ENCODE measurements around the gene IGF1R. TPM values are rescaled to one million over a fixed set of nuclear protein-coding genes. Genes with fewer than 3 reads are reported as not detected.

The IGF1R gene
- total RNA-seq, 4 donors from 2014 or later: 49.4 to 239 (median 109) TPM

DNA sequence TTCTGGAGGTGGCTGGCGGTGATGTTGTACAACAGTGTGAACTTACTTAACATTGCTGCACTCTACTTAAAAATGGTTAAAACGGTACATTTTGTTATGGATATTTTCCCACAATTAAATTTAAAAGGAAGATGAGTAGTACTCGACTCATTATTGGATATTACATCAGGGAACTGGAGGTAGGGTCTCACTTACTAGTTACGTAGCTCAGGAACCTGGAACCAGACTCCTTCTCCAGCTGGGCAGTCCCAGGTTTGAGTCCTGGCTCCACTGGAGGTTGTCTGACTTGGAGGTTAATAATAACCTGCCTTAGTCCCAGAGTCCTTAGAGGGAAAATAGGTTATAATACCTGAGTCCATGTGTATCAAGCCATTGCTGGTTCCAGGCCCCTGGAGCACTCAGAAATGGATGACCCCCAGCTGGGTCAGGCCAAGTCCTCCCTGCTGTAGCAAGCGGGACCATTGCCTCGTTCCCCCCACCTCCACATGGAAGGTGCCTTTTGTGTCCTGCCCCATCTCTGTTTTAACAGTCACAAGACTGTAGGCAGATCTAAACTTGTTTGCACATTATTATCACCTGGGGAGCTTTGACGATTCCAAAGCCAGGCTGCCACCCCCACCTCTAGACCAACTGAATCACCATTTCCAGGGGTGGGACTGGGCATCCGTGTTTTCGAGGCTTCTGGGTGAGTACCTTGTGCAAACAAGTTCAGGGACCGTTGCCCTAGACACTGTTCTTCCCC, 126.6 kb downstream of the IGF1R start:
- H3K27ac ChIP-seq: no peak overlapping the region

DNA sequence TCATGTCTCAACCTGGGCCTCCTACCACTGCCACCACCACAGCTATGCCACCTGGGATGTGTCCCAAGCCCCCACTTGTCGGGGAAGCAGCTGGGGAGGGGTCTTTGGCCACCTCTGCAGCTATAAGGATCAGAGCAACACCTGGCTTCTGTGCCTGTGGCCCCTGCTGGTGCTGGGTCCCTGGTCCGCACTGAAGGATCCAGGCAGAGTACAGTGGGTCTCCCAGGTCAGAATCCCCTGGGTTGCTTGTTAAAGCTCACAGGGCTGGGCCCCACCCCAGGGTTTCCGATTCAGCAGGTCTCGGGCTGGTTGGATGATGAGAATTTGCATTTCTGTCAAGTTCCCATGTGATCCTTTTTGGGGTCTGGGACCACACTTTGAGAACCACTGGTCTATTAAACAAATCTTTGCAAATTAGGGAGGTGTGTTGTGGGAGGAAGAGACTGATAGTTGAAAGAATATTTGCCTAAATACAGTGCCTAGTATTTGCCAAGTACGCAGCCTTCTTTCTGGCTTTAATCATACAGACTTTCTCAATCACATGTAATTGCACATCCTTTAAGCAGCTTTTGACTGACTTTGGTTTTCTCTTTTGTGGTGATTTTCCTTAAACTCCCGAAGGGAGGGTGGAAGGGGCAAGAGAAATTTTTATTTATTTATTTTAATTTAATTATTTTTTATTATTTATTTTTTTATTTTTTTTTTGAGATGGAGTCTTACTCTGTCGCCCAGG, 127.3 kb downstream of the IGF1R start:
- Histone ChIP-seq H3K4me1 (peaks cover 7 to 48% (median 14%) of the 10 kb centered on the region in 4 donors), H3K27ac (no peak overlapping the region), H3K4me3 (no peak overlapping the region), H3K9me3 (no peaks in the 10 kb centered on the region), H3K27me3 (no peaks in the 10 kb centered on the region), H3K36me3 (no peaks in the 10 kb centered on the region)
- WGBS, 2 donors (ENCODE audit: low coverage in 1 of 2): 75 to 79% methylated on average over 2 to 7 of the region's 7 CpGs
- no peak for TF ChIP-seq EP300 (IDR thresholded peaks at IDR 0.05; ENCODE audit: low read depth)
- DNase-seq: no peak
- in situ Hi-C loops (cut with MboI; ENCODE audit: low pct_ligation_motif_present in 1 of 4, low pct_unique_long_range_greater_than_20kb in 1 of 4, low sequenced_read_pairs in 3 of 4): loop anchor here in 2 of 4 donors (25.0 kb wide), 1 partner anchor 287 kb away; no protein-coding TSS in a partner anchor
- intact Hi-C loops (cut with DNase I; ENCODE audit: low total_unique reads): no loop called here

More for the DNA sequence above, 126.6 kb downstream of the IGF1R start:
- H3K36me3 ChIP-seq: no peaks in the 10 kb centered on the region
- WGBS, 2 donors (ENCODE audit: low coverage in 1 of 2): 80 to 84% methylated on average over 4 to 10 of the region's 10 CpGs
- H3K4me3 ChIP-seq: no peak overlapping the region
- no peak for DNase-seq
- TF ChIP-seq POLR2AphosphoS5 (IDR thresholded peaks at IDR 0.05) (no peak), EP300 (IDR thresholded peaks at IDR 0.05; ENCODE audit: low read depth) (no peak), POLR2A (IDR thresholded peaks at IDR 0.05) (no peak)
- TF ChIP-seq, protein P1, sequence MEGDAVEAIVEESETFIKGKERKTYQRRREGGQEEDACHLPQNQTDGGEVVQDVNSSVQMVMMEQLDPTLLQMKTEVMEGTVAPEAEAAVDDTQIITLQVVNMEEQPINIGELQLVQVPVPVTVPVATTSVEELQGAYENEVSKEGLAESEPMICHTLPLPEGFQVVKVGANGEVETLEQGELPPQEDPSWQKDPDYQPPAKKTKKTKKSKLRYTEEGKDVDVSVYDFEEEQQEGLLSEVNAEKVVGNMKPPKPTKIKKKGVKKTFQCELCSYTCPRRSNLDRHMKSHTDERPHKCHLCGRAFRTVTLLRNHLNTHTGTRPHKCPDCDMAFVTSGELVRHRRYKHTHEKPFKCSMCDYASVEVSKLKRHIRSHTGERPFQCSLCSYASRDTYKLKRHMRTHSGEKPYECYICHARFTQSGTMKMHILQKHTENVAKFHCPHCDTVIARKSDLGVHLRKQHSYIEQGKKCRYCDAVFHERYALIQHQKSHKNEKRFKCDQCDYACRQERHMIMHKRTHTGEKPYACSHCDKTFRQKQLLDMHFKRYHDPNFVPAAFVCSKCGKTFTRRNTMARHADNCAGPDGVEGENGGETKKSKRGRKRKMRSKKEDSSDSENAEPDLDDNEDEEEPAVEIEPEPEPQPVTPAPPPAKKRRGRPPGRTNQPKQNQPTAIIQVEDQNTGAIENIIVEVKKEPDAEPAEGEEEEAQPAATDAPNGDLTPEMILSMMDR (IDR thresholded peaks at IDR 0.05): no peak
- intact Hi-C loops (cut with DNase I; ENCODE audit: low total_unique reads): no loop called here
- in situ Hi-C loops (cut with MboI; ENCODE audit: low pct_ligation_motif_present in 1 of 4, low pct_unique_long_range_greater_than_20kb in 1 of 4, low sequenced_read_pairs in 3 of 4): loop anchor here in 2 of 4 donors (25.0 kb wide), 1 partner anchor 287 kb away; no protein-coding TSS in a partner anchor
- H3K9me3 ChIP-seq: no peaks in the 10 kb centered on the region
- peaks cover 7 to 48% (median 14%) of the 10 kb centered on the region in 4 donors for H3K4me1 ChIP-seq
- H3K27me3 ChIP-seq: no peaks in the 10 kb centered on the region

DNA sequence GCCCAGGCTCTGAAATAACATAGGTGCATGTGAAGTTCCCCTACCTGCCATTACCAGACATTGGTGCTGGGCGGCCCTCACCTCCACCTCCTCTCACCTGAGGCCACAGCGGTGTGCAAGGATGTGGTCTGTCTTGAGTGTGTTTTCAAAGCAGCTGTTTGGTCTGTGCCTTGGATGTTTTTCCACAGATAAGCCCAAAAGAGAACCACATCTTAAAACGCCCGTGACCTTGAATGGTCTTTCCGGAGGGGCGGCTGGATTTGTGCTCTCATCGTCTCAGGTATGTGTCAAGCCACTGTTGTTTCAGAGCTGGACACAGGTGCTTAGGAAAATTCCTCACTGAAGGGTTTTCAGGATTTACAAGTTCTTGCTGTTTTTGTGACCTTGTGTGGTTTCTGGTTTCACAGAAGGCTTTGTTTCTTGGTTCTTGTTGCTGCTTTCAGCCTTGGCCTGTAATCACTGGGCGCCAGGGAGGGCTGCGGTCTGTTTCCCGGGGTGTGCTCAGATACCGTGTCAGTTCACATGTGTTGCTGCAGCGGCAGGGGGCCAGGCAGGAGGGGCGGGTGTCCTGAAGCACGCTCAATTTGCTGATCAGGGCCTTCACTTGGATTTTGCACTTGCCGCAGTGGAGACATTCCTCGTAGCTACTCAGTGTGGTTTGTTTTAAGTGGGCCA, 128.4 kb downstream of the IGF1R start:
- TF ChIP-seq EP300 (IDR thresholded peaks at IDR 0.05; ENCODE audit: low read depth) (no peak), POLR2AphosphoS5 (IDR thresholded peaks at IDR 0.05) (no peak), POLR2A (IDR thresholded peaks at IDR 0.05) (no peak)
- TF ChIP-seq, protein P1 (IDR thresholded peaks at IDR 0.05): no peak
- Histone ChIP-seq H3K27ac (peak overlapping the region in 3 of 4 donors; percentile 7 to 33 (median 19)), H3K9me3 (no peaks in the 10 kb centered on the region), H3K4me3 (no peak overlapping the region), H3K27me3 (no peaks in the 10 kb centered on the region), H3K36me3 (no peaks in the 10 kb centered on the region), H3K4me1 (peaks cover 6 to 44% (median 7%) of the 10 kb centered on the region in 4 donors)
- WGBS, 2 donors (ENCODE audit: low coverage in 1 of 2): 63 to 100% methylated on average over 1 to 16 of the region's 16 CpGs
- intact Hi-C loops (cut with DNase I; ENCODE audit: low total_unique reads): no loop called here
- no peak for DNase-seq
- in situ Hi-C loops (cut with MboI; ENCODE audit: low pct_ligation_motif_present in 1 of 4, low pct_unique_long_range_greater_than_20kb in 1 of 4, low sequenced_read_pairs in 3 of 4): loop anchor here in 2 of 4 donors (25.0 kb wide), 1 partner anchor 286 kb away; no protein-coding TSS in a partner anchor

DNA sequence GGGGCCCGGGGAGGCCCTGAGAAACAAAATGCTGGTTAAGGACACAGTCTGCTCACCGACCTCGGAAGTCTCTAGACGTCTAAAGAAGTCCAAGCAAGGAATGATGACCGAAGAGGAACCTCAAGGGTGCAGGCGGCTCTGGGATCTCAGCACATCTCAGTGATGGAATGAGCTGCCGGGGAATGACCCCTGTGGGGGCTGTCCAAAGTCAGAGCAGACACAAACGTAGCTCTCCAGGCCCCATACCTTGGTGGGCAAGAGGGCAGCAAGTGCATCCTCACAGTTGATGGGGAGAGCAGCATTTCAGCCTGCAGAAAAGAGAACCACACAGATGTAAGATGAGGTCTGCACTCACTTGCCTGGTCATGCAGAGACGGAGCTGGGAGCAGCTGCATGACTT, 129.1 kb downstream of the IGF1R start:
- Histone ChIP-seq H3K27ac (peak overlapping the region in 3 of 4 donors; percentile 7 to 33 (median 19)), H3K4me1 (peaks cover 3 to 39% (median 5%) of the 10 kb centered on the region in 4 donors), H3K4me3 (no peak overlapping the region), H3K36me3 (no peaks in the 10 kb centered on the region), H3K9me3 (no peaks in the 10 kb centered on the region), H3K27me3 (no peaks in the 10 kb centered on the region)
- no peak for DNase-seq
- intact Hi-C loops (cut with DNase I; ENCODE audit: low total_unique reads) (no loop called here), in situ Hi-C loops (cut with MboI; ENCODE audit: low pct_ligation_motif_present in 1 of 4, low pct_unique_long_range_greater_than_20kb in 1 of 4, low sequenced_read_pairs in 3 of 4) (loop anchor here in 2 of 4 donors (25.0 kb wide), 1 partner anchor 285 kb away; no protein-coding TSS in a partner anchor)
- WGBS, 2 donors (ENCODE audit: low coverage in 1 of 2): 78 to 100% methylated on average over 1 to 9 of the region's 9 CpGs
- no peak for TF ChIP-seq POLR2A (IDR thresholded peaks at IDR 0.05)
- TF ChIP-seq, protein P1 (IDR thresholded peaks at IDR 0.05): no peak

Data from transverse colon (tissue), 4 donors.